Astrocyte (in vitro differentiated cells and primary cell): ENCODE measurements around the gene NBDY. TPM values are rescaled to one million over a fixed set of nuclear protein-coding genes. Genes with fewer than 3 reads are reported as not detected.

Experiments used
- DNase-seq: peaks from one replicate; pipeline ENCODE4 v3.0.0-alpha.2; 2010; ENCODE audit warnings: low read depth
- FAIRE-seq: peaks from 2 replicates; lab custom pipeline; 2011; peaks lifted over from hg19 to GRCh38; lab: Jason Lieb, UNC
- H2AFZ ChIP-seq: 2 replicates; pipeline ENCODE4 v1.6.0; 2012; ENCODE audit warnings: low read depth, low read length, inconsistent platforms
- H3K27ac ChIP-seq: 2 replicates; pipeline ENCODE4 v1.5.1; 2011; ENCODE audit warnings: low read depth, low read length, inconsistent platforms
- H3K27me3 ChIP-seq: 2 replicates; pipeline ENCODE4 v1.6.0; 2011; ENCODE audit warnings: low read length, inconsistent platforms; ENCODE audit not compliant: insufficient read depth
- H3K36me3 ChIP-seq: 2 replicates; pipeline ENCODE4 v1.5.1; 2011; ENCODE audit warnings: low read length, inconsistent platforms; ENCODE audit not compliant: insufficient read depth
- H3K4me1 ChIP-seq: 2 replicates; pipeline ENCODE4 v1.5.1; 2011; ENCODE audit warnings: low read length, inconsistent platforms; ENCODE audit not compliant: insufficient read depth
- H3K4me2 ChIP-seq: 2 replicates; pipeline ENCODE4 v1.6.0; 2012; ENCODE audit warnings: low read length, inconsistent platforms
- H3K4me3 ChIP-seq: 2 replicates; pipeline ENCODE4 v1.5.1; 2011; ENCODE audit warnings: low read depth, mild to moderate bottlenecking, low read length, inconsistent platforms; ENCODE audit not compliant: insufficient read depth
- H3K79me2 ChIP-seq: 2 replicates; pipeline ENCODE4 v1.6.0; 2012; ENCODE audit warnings: mild to moderate bottlenecking, low read length, inconsistent platforms; ENCODE audit not compliant: insufficient read depth
- H3K9ac ChIP-seq: 2 replicates; pipeline ENCODE4 v1.6.0; 2012; ENCODE audit warnings: mild to moderate bottlenecking, low read length, inconsistent platforms
- H3K9me3 ChIP-seq: 2 replicates; pipeline ENCODE4 v1.5.1; 2012; ENCODE audit warnings: low read depth, mild to moderate bottlenecking, low read length, inconsistent platforms; ENCODE audit not compliant: insufficient read depth
- H4K20me1 ChIP-seq: 2 replicates; pipeline ENCODE4 v1.6.0; 2012; ENCODE audit warnings: low read length, inconsistent platforms; ENCODE audit not compliant: insufficient read depth
- H3K27ac Mint-ChIP-seq: one replicate; pipeline ENCODE4 v1.8.0; 2021; ENCODE audit warnings: mild to moderate bottlenecking, mixed read lengths; ENCODE audit not compliant: unreplicated experiment
- H3K27me3 Mint-ChIP-seq: one replicate; pipeline ENCODE4 v1.8.0; 2021; ENCODE audit warnings: low read depth, mixed read lengths; ENCODE audit not compliant: unreplicated experiment
- H3K36me3 Mint-ChIP-seq: one replicate; pipeline ENCODE4 v1.8.0; 2021; ENCODE audit warnings: low read depth, mixed read lengths; ENCODE audit not compliant: unreplicated experiment
- H3K4me1 Mint-ChIP-seq: one replicate; pipeline ENCODE4 v1.8.0; 2021; ENCODE audit warnings: low read depth, mixed read lengths; ENCODE audit not compliant: unreplicated experiment
- H3K4me3 Mint-ChIP-seq: one replicate; pipeline ENCODE4 v1.8.0; 2021; ENCODE audit warnings: mild to moderate bottlenecking, moderate library complexity, mixed read lengths; ENCODE audit not compliant: unreplicated experiment
- H3K9me3 Mint-ChIP-seq: one replicate; pipeline ENCODE4 v1.8.0; 2021; ENCODE audit warnings: mild to moderate bottlenecking, mixed read lengths; ENCODE audit not compliant: unreplicated experiment
- CTCF ChIP-seq: IDR thresholded peaks from 2 replicates; pipeline ENCODE4 v1.5.1; 2011; ENCODE audit warnings: low read depth, mild to moderate bottlenecking, inconsistent platforms, low read length, moderate library complexity; ENCODE audit not compliant: insufficient read depth
- EZH2 ChIP-seq: IDR thresholded peaks from 2 replicates; pipeline ENCODE4 v1.6.1; 2012; ENCODE audit warnings: mild to moderate bottlenecking, low read length, inconsistent platforms; ENCODE audit not compliant: insufficient read depth
- total RNA-seq: library from RNA; stranded (reverse); gene quantifications from 2 replicates; pipeline ENCODE4 v1.2.1, GENCODE V29; 2021

The NBDY gene
- total RNA-seq, 1 donor from 2014 or later, result 86.9 TPM

GRCh38 chrX:56817179-56817578, 88.1 kb downstream of the NBDY start:
- no peaks in the 10 kb centered on the region for H4K20me1 ChIP-seq

GRCh38 chrX:56826020-56826419, 97.0 kb downstream of the NBDY start:
- Mint-ChIP-seq H3K9me3 (no peaks in the 10 kb centered on the region), H3K4me1 (no peaks in the 10 kb centered on the region), H3K27ac (no peak overlapping the region), H3K4me3 (no peak overlapping the region), H3K36me3 (no peaks in the 10 kb centered on the region), H3K27me3 (no peaks in the 10 kb centered on the region)
- Histone ChIP-seq H2AFZ (no peak overlapping the region), H3K36me3 (no peaks in the 10 kb centered on the region), H3K27me3 (no peaks in the 10 kb centered on the region), H3K79me2 (no peaks in the 10 kb centered on the region), H3K9ac (no peak overlapping the region), H3K27ac (no peak overlapping the region), H3K4me1 (no peaks in the 10 kb centered on the region), H3K4me2 (no peak overlapping the region), H4K20me1 (no peaks in the 10 kb centered on the region), H3K4me3 (no peak overlapping the region), H3K9me3 (no peaks in the 10 kb centered on the region)
- TF ChIP-seq CTCF, result no peak
- TF ChIP-seq EZH2, result no peak
- DNase-seq (no peak), FAIRE-seq (no peak)

More at GRCh38 chrX:56817179-56817578, 88.1 kb downstream of the NBDY start:
- Mint-ChIP-seq H3K27ac (no peak overlapping the region), H3K4me3 (no peak overlapping the region), H3K9me3 (no peaks in the 10 kb centered on the region), H3K36me3 (no peaks in the 10 kb centered on the region), H3K27me3 (no peaks in the 10 kb centered on the region), H3K4me1 (peaks cover 14% of the 10 kb centered on the region)
- Histone ChIP-seq H3K27ac (no peak overlapping the region), H3K4me3 (no peak overlapping the region), H3K27me3 (no peaks in the 10 kb centered on the region), H3K79me2 (no peaks in the 10 kb centered on the region), H3K4me2 (no peak overlapping the region), H2AFZ (no peak overlapping the region), H3K9me3 (no peaks in the 10 kb centered on the region), H3K4me1 (no peaks in the 10 kb centered on the region), H3K9ac (no peak overlapping the region), H3K36me3 (no peaks in the 10 kb centered on the region)
- peak; percentile 83 for FAIRE-seq
- TF ChIP-seq EZH2 (no peak), CTCF (no peak)
- no peak for DNase-seq

GRCh38 chrX:56833626-56834025, 104.6 kb downstream of the NBDY start:
- Histone ChIP-seq H3K4me1 (no peaks in the 10 kb centered on the region), H3K9me3 (no peaks in the 10 kb centered on the region), H3K9ac (no peak overlapping the region), H3K4me2 (no peak overlapping the region), H3K36me3 (no peaks in the 10 kb centered on the region), H3K4me3 (no peak overlapping the region), H4K20me1 (no peaks in the 10 kb centered on the region), H3K27ac (no peak overlapping the region), H3K79me2 (no peaks in the 10 kb centered on the region), H3K27me3 (no peaks in the 10 kb centered on the region), H2AFZ (no peak overlapping the region)
- H3K4me1 Mint-ChIP-seq, result no peaks in the 10 kb centered on the region
- DNase-seq, result no peak
- no peaks in the 10 kb centered on the region for H3K27me3 Mint-ChIP-seq
- no peaks in the 10 kb centered on the region for H3K9me3 Mint-ChIP-seq
- FAIRE-seq, result peak; percentile 82
- no peak overlapping the region for H3K4me3 Mint-ChIP-seq
- no peak for TF ChIP-seq EZH2
- TF ChIP-seq CTCF, result no peak
- H3K27ac Mint-ChIP-seq, result no peak overlapping the region
- no peaks in the 10 kb centered on the region for H3K36me3 Mint-ChIP-seq
